ENCODE results near the gene CTU1.

DNA sequence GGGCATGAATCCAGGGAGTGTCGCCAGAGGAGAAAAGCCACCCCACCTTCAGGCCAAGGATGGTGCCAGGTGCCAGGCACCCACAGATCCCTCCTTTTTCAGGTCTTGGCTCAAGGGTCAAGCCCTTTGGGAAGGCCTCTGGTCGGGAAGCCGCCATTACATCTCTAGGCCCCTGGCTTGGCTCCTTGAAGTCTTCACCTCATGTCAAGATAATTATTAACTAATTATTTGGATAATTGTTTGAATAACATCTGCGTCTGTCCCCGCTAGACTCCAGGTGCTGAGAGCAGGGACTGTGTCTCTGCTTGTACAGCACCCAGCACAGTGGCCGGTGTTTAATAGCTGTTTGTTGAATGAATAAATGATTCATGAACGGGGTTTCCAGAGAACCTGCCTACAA, 44.5 kb downstream of the CTU1 start:
- TF ChIP-seq, protein P1, sequence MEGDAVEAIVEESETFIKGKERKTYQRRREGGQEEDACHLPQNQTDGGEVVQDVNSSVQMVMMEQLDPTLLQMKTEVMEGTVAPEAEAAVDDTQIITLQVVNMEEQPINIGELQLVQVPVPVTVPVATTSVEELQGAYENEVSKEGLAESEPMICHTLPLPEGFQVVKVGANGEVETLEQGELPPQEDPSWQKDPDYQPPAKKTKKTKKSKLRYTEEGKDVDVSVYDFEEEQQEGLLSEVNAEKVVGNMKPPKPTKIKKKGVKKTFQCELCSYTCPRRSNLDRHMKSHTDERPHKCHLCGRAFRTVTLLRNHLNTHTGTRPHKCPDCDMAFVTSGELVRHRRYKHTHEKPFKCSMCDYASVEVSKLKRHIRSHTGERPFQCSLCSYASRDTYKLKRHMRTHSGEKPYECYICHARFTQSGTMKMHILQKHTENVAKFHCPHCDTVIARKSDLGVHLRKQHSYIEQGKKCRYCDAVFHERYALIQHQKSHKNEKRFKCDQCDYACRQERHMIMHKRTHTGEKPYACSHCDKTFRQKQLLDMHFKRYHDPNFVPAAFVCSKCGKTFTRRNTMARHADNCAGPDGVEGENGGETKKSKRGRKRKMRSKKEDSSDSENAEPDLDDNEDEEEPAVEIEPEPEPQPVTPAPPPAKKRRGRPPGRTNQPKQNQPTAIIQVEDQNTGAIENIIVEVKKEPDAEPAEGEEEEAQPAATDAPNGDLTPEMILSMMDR (IDR thresholded peaks at IDR 0.05), result no peak
- TF ChIP-seq EZH2 (IDR thresholded peaks at IDR 0.05; ENCODE audit: borderline replicate concordance, insufficient read depth, low read depth, low read length, poor library complexity, severe bottlenecking), result no peak

All from B cell (primary cell).